HepG2 (cell line): Measurements from ENCODE around the gene GZF1. TPM values are rescaled to one million over a fixed set of nuclear protein-coding genes. Genes with fewer than 3 reads are reported as not detected.
A peak's percentile ranks its signal among the peaks of the same experiment; 100 is the strongest.

Experiments
- GTF3A ChIP-seq: sonication (generic); formaldehyde crosslinking; conservative IDR thresholded peaks from 2 replicates; pipeline ENCODE4 v1.4.0; 2020; ENCODE audit warnings: mild to moderate bottlenecking, missing genetic modification reagents
- HIVEP1 ChIP-seq: sonication (generic); formaldehyde crosslinking; IDR thresholded peaks from 2 replicates; pipeline ENCODE4 v1.4.0; 2020; ENCODE audit warnings: mild to moderate bottlenecking, missing genetic modification reagents
- HMGXB3 ChIP-seq: sonication (generic); formaldehyde crosslinking; IDR thresholded peaks from 2 replicates; pipeline ENCODE4 v1.4.0; 2020; ENCODE audit warnings: missing genetic modification reagents, borderline replicate concordance
- HNRNPK ChIP-seq: fragments of 200-400 bp; formaldehyde crosslinking; IDR thresholded peaks from 2 replicates; pipeline ENCODE4 v1.6.1; 2018; ENCODE audit warnings: low read length, low read depth, moderate library complexity, mild to moderate bottlenecking; ENCODE audit not compliant: poor library complexity, severe bottlenecking
- KDM5A ChIP-seq: fragments of 200-600 bp; sonication (generic); IDR thresholded peaks from 2 replicates; pipeline ENCODE4 v1.7.0; 2018; ENCODE audit warnings: antibody characterized with exemption, mild to moderate bottlenecking, low read length, borderline replicate concordance
- LRRFIP1 ChIP-seq: sonication (generic); formaldehyde crosslinking; conservative IDR thresholded peaks from 2 replicates; pipeline ENCODE4 v1.4.0; 2020; ENCODE audit warnings: missing genetic modification reagents
- RAD51 ChIP-seq: fragments of 450-650 bp; IDR thresholded peaks from 2 replicates; pipeline ENCODE4 v1.6.1; 2016; ENCODE audit warnings: borderline replicate concordance
- RNF2 ChIP-seq: fragments of 450-650 bp; conservative IDR thresholded peaks from 2 replicates; pipeline ENCODE4 v1.6.1; 2016; ENCODE audit warnings: low read depth
- SMC3 ChIP-seq: IDR thresholded peaks from 2 replicates; pipeline ENCODE4 v1.6.1; 2011; ENCODE audit warnings: low read length, improper control_type of control experiment
- STAG1 ChIP-seq: sonication (generic); formaldehyde crosslinking; IDR thresholded peaks from 2 replicates; pipeline ENCODE4 v1.4.0; 2020; ENCODE audit warnings: missing genetic modification reagents
- THAP9 ChIP-seq: sonication (generic); formaldehyde crosslinking; IDR thresholded peaks from 2 replicates; pipeline ENCODE4; 2020; ENCODE audit warnings: missing genetic modification reagents, mild to moderate bottlenecking, borderline replicate concordance
- ZNF138 ChIP-seq: sonication (generic); formaldehyde crosslinking; IDR thresholded peaks from 2 replicates; pipeline ENCODE4 v1.5.0; 2020; ENCODE audit warnings: mild to moderate bottlenecking, low read depth, missing genetic modification reagents
- ZNF770 ChIP-seq: sonication (generic); formaldehyde crosslinking; IDR thresholded peaks from 2 replicates; pipeline ENCODE4 v1.5.0; 2020; ENCODE audit warnings: mild to moderate bottlenecking, missing genetic modification reagents
- ZSCAN12 ChIP-seq: sonication (generic); formaldehyde crosslinking; IDR thresholded peaks from 2 replicates; pipeline ENCODE4 v1.9.0; 2021; ENCODE audit warnings: mild to moderate bottlenecking, missing genetic modification reagents
- polyA plus RNA-seq, 8 experiments: library from polyadenylated mRNA; depleted of rRNA in 3 of 8; stranded (reverse) in 7 of 8; unstranded in 1 of 8; fragments of >200 nt; fragmentation: Illumina TruSeq in 4 of 8; extraction: Trizol in 4 of 8; gene quantifications; 2 replicates each; pipeline versions ENCODE4 v1.2.1 to v1.2.3, GENCODE V29; 2011 to 2016; ENCODE audit warnings: low read depth in 4 of 8, missing spikeins in 1 of 8, mixed read lengths in 1 of 8; ENCODE audit not compliant: insufficient read depth in 1 of 8
- total RNA-seq, 5 experiments: library from RNA; depleted of rRNA; stranded (reverse); fragments of >200 nt; fragmentation: Illumina TruSeq; extraction: Trizol; gene quantifications; 2 replicates each; pipeline ENCODE4 v1.2.3, GENCODE V29; 2016; ENCODE audit warnings: low read depth in 1 of 5
- TF ChIP-seq, protein P1 (sequence below): sonication (generic); formaldehyde crosslinking; conservative IDR thresholded peaks from 2 replicates; pipeline ENCODE4 v1.8.0; 2022; ENCODE audit warnings: low read depth, missing genetic modification reagents

GZF1 gene
- total and polyA plus RNA-seq, 2 of the 13 experiments (the other 11 are each of a cell fraction or from before 2014, with no cell fraction given) = 16.9 to 26.0 TPM

- TF ChIP-seq KDM5A (peak; percentile 32; the same call in 1 of the 2 replicates), HIVEP1 (peak; percentile 80), HMGXB3 (CRISPR knock-in tag) (peak; percentile 81; the same call in 1 of the 2 replicates), LRRFIP1 (CRISPR knock-in tag) (no peak), THAP9 (CRISPR knock-in tag) (peak; percentile 92), ZSCAN12 (CRISPR knock-in tag) (no peak), RNF2 (peak; percentile 99), SMC3 (no peak), HNRNPK (no peak), ZNF770 (CRISPR knock-in tag) (peak; percentile 55), ZNF138 (CRISPR knock-in tag) (no peak; the same call in 1 of the 2 replicates), GTF3A (CRISPR knock-in tag) (peak; percentile 77; the same call in 1 of the 2 replicates), STAG1 (CRISPR knock-in tag) (no peak), RAD51 (no peak)
- TF ChIP-seq, protein P1, sequence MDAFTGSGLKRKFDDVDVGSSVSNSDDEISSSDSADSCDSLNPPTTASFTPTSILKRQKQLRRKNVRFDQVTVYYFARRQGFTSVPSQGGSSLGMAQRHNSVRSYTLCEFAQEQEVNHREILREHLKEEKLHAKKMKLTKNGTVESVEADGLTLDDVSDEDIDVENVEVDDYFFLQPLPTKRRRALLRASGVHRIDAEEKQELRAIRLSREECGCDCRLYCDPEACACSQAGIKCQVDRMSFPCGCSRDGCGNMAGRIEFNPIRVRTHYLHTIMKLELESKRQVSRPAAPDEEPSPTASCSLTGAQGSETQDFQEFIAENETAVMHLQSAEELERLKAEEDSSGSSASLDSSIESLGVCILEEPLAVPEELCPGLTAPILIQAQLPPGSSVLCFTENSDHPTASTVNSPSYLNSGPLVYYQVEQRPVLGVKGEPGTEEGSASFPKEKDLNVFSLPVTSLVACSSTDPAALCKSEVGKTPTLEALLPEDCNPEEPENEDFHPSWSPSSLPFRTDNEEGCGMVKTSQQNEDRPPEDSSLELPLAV (CRISPR knock-in tag) = no peak
These were observed 11.6 kb upstream of the GZF1 start, which contains the start of gene NXT1 (continued) for GRCh38 chr20:23350196-23350903.
